Liver (tissue), 9 donors: ENCODE measurements around the gene CAGE1. TPM values are rescaled to one million over a fixed set of nuclear protein-coding genes. Genes with fewer than 3 reads are reported as not detected.

Source experiments
- DNase-seq: peaks from one replicate; pipeline ENCODE4 v3.0.0-alpha.2; 2017; ENCODE audit warnings: low spot score
- H3K27ac ChIP-seq, 2 donors: one replicate each; pipeline ENCODE4 v1.7.0; 2013; ENCODE audit warnings: inconsistent platforms in 2 of 2, low read length in 2 of 2, control low read depth in 1 of 2, low read depth in 1 of 2, mild to moderate bottlenecking in 1 of 2
- H3K27me3 ChIP-seq, 4 donors: one replicate each; pipeline versions ENCODE4 v1.6.1 to v1.7.0; 2013; ENCODE audit warnings: low read length in 3 of 4, inconsistent platforms in 1 of 4, mild to moderate bottlenecking in 1 of 4, moderate library complexity in 1 of 4; ENCODE audit not compliant: control insufficient read depth in 4 of 4, insufficient read depth in 4 of 4
- H3K36me3 ChIP-seq, 4 donors: one replicate each; pipeline versions ENCODE4 v1.6.1 to v1.7.0; 2013; ENCODE audit warnings: low read length in 3 of 4, mild to moderate bottlenecking in 3 of 4, low read depth in 1 of 4, moderate library complexity in 1 of 4; ENCODE audit not compliant: control insufficient read depth in 4 of 4, insufficient read depth in 3 of 4
- H3K4me1 ChIP-seq, 4 donors: one replicate each; pipeline versions ENCODE4 v1.6.1 to v1.7.0; 2013; ENCODE audit warnings: low read length in 3 of 4, mild to moderate bottlenecking in 3 of 4, moderate library complexity in 1 of 4; ENCODE audit not compliant: control insufficient read depth in 4 of 4, insufficient read depth in 4 of 4
- H3K4me3 ChIP-seq, 3 donors: one replicate each; pipeline versions ENCODE4 v1.6.1 to v1.7.0; 2013; ENCODE audit warnings: low read length in 3 of 3, control low read depth in 1 of 3, low read depth in 1 of 3, mild to moderate bottlenecking in 1 of 3
- H3K9ac ChIP-seq, 2 donors: one replicate each; pipeline ENCODE4 v1.7.0; 2013; ENCODE audit warnings: low read length in 2 of 2, mild to moderate bottlenecking in 2 of 2, moderate library complexity in 2 of 2, control low read depth in 1 of 2, low read depth in 1 of 2
- H3K9me3 ChIP-seq, 4 donors: one replicate each; pipeline versions ENCODE4 v1.6.1 to v1.7.0; 2013; ENCODE audit warnings: low read length in 3 of 4; ENCODE audit not compliant: control insufficient read depth in 4 of 4
- ATF3 ChIP-seq: IDR thresholded peaks from 2 replicates; pipeline ENCODE4 v1.6.1; 2016; ENCODE audit warnings: antibody characterized with exemption
- CTCF ChIP-seq: fragments of 150-350 bp; IDR thresholded peaks from 2 replicates; pipeline ENCODE4 v1.5.1; 2017; ENCODE audit warnings: improper control_type of control experiment, low read depth, low read length; ENCODE audit not compliant: missing input control
- EGR1 ChIP-seq, 2 donors: IDR thresholded peaks; 2 replicates each; pipeline ENCODE4 v1.6.1; 2016 to 2018; ENCODE audit warnings: antibody characterized with exemption in 2 of 2, low read depth in 2 of 2
- FOXA1 ChIP-seq: IDR thresholded peaks from 2 replicates; pipeline ENCODE4 v1.6.1; 2016; ENCODE audit warnings: antibody characterized with exemption
- FOXA2 ChIP-seq: IDR thresholded peaks from 2 replicates; pipeline ENCODE4 v1.6.1; 2016; ENCODE audit warnings: antibody characterized with exemption
- GABPA ChIP-seq, 2 donors: IDR thresholded peaks in 1 of 2; conservative IDR thresholded peaks in 1 of 2; 2 replicates each; pipeline ENCODE4 v1.6.1; 2016; ENCODE audit warnings: antibody characterized with exemption in 2 of 2, mild to moderate bottlenecking in 1 of 2, moderate library complexity in 1 of 2
- HNF4A ChIP-seq, 2 donors: conservative IDR thresholded peaks; 2 replicates each; pipeline ENCODE4 v1.6.1; 2016; ENCODE audit warnings: antibody characterized with exemption in 2 of 2, mild to moderate bottlenecking in 2 of 2
- HNF4G ChIP-seq: IDR thresholded peaks from 2 replicates; pipeline ENCODE4 v1.6.1; 2016; ENCODE audit warnings: antibody characterized with exemption
- JUND ChIP-seq, 2 donors: IDR thresholded peaks; 2 replicates each; pipeline ENCODE4 v1.6.1; 2016; ENCODE audit warnings: antibody characterized with exemption in 2 of 2
- MAX ChIP-seq: IDR thresholded peaks from 2 replicates; pipeline ENCODE4 v1.6.1; 2016; ENCODE audit warnings: antibody characterized with exemption
- NR2F2 ChIP-seq: IDR thresholded peaks from 2 replicates; pipeline ENCODE4 v1.6.1; 2016; ENCODE audit warnings: antibody characterized with exemption
- RAD21 ChIP-seq, 2 donors: IDR thresholded peaks; 2 replicates each; pipeline ENCODE4 v1.6.1; 2016; ENCODE audit warnings: antibody characterized with exemption in 2 of 2, mild to moderate bottlenecking in 2 of 2
- RXRA ChIP-seq, 2 donors: IDR thresholded peaks; 2 replicates each; pipeline ENCODE4 v1.6.1; 2017 to 2018; ENCODE audit warnings: antibody characterized with exemption in 2 of 2, mild to moderate bottlenecking in 1 of 2
- SP1 ChIP-seq: IDR thresholded peaks from 2 replicates; pipeline ENCODE4 v1.6.1; 2018; ENCODE audit warnings: antibody characterized with exemption, mild to moderate bottlenecking
- TAF1 ChIP-seq: conservative IDR thresholded peaks from 2 replicates; pipeline ENCODE4 v1.6.1; 2016; ENCODE audit warnings: antibody characterized with exemption, mild to moderate bottlenecking
- YY1 ChIP-seq: IDR thresholded peaks from 2 replicates; pipeline ENCODE4 v1.6.1; 2016; ENCODE audit warnings: antibody characterized with exemption, mild to moderate bottlenecking
- ZBTB33 ChIP-seq: IDR thresholded peaks from 2 replicates; pipeline ENCODE4 v1.6.1; 2016; ENCODE audit warnings: antibody characterized with exemption
- WGBS: extraction: QIAGEN DNeasy Blood & Tissue Kit; methylation state at CpG from one replicate; pipeline ENCODE4 v1.1.7; 2013; 5-methylcytosine and 5-hydroxymethylcytosine counted together
- polyA plus RNA-seq, 2 donors: library from polyadenylated mRNA; stranded (reverse) in 1 of 2; unstranded in 1 of 2; fragments of 200-250 nt in 1 of 2; fragments of >200 nt in 1 of 2; fragmentation: Nextera tagmentation in 1 of 2; extraction: Ambion mirVana in 1 of 2; gene quantifications; one replicate each; pipeline versions ENCODE4 v1.2.1 to v1.2.3, GENCODE V29; 2013 to 2015
- total RNA-seq, 2 donors: library from RNA; depleted of rRNA; stranded (reverse); fragments of >200 nt; gene quantifications; one replicate each; pipeline ENCODE4 v1.2.3, GENCODE V29; 2014
- donor health status: healthy.
- donor health status: healthy.
- donor health status: healthy.
- donor health status: healthy.
- donor health status: healthy.

Gene CAGE1
- under 1 TPM in 1 of 2 donors, not detected in 1; 0.08 TPM for total RNA-seq
- not detected for polyA plus RNA-seq

- peak; percentile 69 for TF ChIP-seq TAF1
- TF ChIP-seq SP1: peak; percentile 60
- TF ChIP-seq JUND (IDR thresholded peaks at IDR 0.05): no peak
- TF ChIP-seq MAX: peak; percentile 98
- TF ChIP-seq CTCF: peak; percentile 13
- TF ChIP-seq GABPA (IDR thresholded peaks at IDR 0.05 in 1 of 2, conservative IDR thresholded peaks at IDR 0.05 in 1 of 2): peak; percentile 97 to 99
- TF ChIP-seq HNF4G: no peak
- no peak for TF ChIP-seq HNF4A (conservative IDR thresholded peaks at IDR 0.05)
- TF ChIP-seq FOXA1: peak; percentile 27
- peak; percentile 9 to 28 for TF ChIP-seq RAD21 (IDR thresholded peaks at IDR 0.05)
- peak; percentile 84 for TF ChIP-seq YY1
- TF ChIP-seq RXRA (IDR thresholded peaks at IDR 0.05): peak in 1 of 2 donors; percentile 8
- TF ChIP-seq ZBTB33: peak; percentile 21
- H3K36me3 ChIP-seq: peaks cover 0 to 7% (median 3%) of the 10 kb centered on the region in 4 donors
- H3K4me3 ChIP-seq: peak within 1 kb of the TSS; percentile 71 to 98 (median 83)
- H3K4me1 ChIP-seq: peaks cover 6 to 18% (median 14%) of the 10 kb centered on the region in 4 donors
- peak within 1 kb of the TSS; percentile 84 to 94 for H3K9ac ChIP-seq
- peak within 1 kb of the TSS; percentile 87 to 89 for H3K27ac ChIP-seq
- no peaks in the 10 kb centered on the region for H3K9me3 ChIP-seq
- under 1% methylated on average over 62 of the region's 62 CpGs for WGBS
- DNase-seq: peak; percentile 96
- no peaks in the 10 kb centered on the region for H3K27me3 ChIP-seq
Observed at GRCh38 chr6:7389451-7390225, at the start of gene CAGE1, which contains the start of gene RIOK1. Gene CAGE1, minus strand, starts transcription at chr6:7389742. Its CDS starts 2,569 bp downstream, at chr6:7387173. Gene RIOK1, plus strand, starts transcription at chr6:7389808. Its CDS starts 195 bp downstream, at chr6:7390003.

- H3K9me3 ChIP-seq: no peaks in the 10 kb centered on the region
- TF ChIP-seq HNF4A (conservative IDR thresholded peaks at IDR 0.05): no peak
- TF ChIP-seq SP1: no peak
- TF ChIP-seq FOXA1: no peak
- no peak for DNase-seq
- no peaks in the 10 kb centered on the region for H3K4me1 ChIP-seq
- H3K27me3 ChIP-seq: no peaks in the 10 kb centered on the region
- 87% methylated on average over 3 of the region's 3 CpGs for WGBS
- no peaks in the 10 kb centered on the region for H3K36me3 ChIP-seq
- no peak overlapping the region for H3K9ac ChIP-seq
- no peak overlapping the region for H3K4me3 ChIP-seq
- H3K27ac ChIP-seq: no peak overlapping the region
Observed at GRCh38 chr6:7439228-7439627, 49.7 kb upstream of the CAGE1 start.

- 92% methylated on average over 3 of the region's 3 CpGs for WGBS
- TF ChIP-seq RXRA (IDR thresholded peaks at IDR 0.05) (no peak), GABPA (IDR thresholded peaks at IDR 0.05 in 1 of 2, conservative IDR thresholded peaks at IDR 0.05 in 1 of 2) (no peak), ATF3 (no peak), CTCF (no peak), NR2F2 (no peak), FOXA1 (no peak), FOXA2 (no peak), SP1 (no peak), EGR1 (IDR thresholded peaks at IDR 0.05; ENCODE audit: low read depth in 2 of 2) (no peak)
- no peaks in the 10 kb centered on the region for H3K27me3 ChIP-seq
- no peak for DNase-seq
- no peak overlapping the region for H3K4me3 ChIP-seq
- no peaks in the 10 kb centered on the region for H3K36me3 ChIP-seq
- no peaks in the 10 kb centered on the region for H3K4me1 ChIP-seq
- no peak overlapping the region for H3K27ac ChIP-seq
- no peaks in the 10 kb centered on the region for H3K9me3 ChIP-seq
- no peak overlapping the region for H3K9ac ChIP-seq
Observed at GRCh38 chr6:7438011-7438410, 48.5 kb upstream of the CAGE1 start.
